ENCODE data around the gene PFDN2. TPM values are rescaled to one million over a fixed set of nuclear protein-coding genes. Genes with fewer than 3 reads are reported as not detected.

The PFDN2 gene, protein sequence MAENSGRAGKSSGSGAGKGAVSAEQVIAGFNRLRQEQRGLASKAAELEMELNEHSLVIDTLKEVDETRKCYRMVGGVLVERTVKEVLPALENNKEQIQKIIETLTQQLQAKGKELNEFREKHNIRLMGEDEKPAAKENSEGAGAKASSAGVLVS
- total RNA-seq = 57.0 TPM

DNA sequence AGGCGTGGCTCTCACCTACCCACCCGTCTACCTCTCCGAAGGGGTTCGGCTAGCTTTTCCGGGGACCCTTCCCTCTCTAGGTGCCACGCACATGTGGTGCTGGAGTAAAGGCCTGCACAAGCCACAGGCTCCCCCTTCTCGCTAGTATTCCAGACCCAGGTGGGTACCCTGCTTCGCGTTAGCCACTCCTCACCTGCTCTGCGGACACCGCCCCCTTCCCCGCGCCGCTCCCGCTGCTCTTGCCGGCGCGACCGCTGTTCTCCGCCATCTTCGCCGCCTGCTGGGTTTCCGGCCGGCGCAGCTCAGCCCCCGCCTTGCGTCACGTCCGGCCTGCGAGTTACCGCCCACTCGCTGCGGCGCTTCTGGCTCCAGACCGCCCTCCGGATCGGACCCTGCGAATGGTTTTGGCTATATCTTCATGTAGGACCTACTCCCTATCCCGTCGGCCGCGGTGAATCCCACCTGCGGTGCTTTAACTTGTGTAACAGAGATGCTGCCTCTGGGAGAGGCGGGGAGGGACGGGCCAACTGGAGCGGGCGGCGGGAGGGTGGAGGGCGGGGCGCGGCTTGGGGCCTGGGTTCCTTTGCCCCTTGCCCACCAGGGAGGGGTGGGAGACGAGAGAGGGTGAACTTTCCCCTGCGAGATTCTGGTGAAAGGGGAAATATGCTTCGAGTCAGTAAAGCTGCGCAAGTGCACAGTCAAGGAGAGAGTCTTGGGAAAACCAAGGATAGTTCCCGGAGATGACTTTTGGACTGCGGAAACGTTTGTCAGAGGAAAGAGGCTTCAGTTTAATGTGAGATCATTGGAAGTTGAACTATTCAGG, at the start of gene PFDN2, which contains the start of gene NIT1:
TSS of gene PFDN2 (minus strand) at position 279 of the 823 bp plus-strand sequence. CDS start at position 268, 11 bp downstream.
TSS of gene NIT1 (plus strand) at position 347 of the 823 bp plus-strand sequence. CDS start at position 419, 72 bp downstream.
- intact Hi-C loops (cut with DNase I) = no loop called here
- ATAC-seq (peak; percentile 96), DNase-seq (ENCODE audit: low spot score) (peak; percentile 93)

DNA sequence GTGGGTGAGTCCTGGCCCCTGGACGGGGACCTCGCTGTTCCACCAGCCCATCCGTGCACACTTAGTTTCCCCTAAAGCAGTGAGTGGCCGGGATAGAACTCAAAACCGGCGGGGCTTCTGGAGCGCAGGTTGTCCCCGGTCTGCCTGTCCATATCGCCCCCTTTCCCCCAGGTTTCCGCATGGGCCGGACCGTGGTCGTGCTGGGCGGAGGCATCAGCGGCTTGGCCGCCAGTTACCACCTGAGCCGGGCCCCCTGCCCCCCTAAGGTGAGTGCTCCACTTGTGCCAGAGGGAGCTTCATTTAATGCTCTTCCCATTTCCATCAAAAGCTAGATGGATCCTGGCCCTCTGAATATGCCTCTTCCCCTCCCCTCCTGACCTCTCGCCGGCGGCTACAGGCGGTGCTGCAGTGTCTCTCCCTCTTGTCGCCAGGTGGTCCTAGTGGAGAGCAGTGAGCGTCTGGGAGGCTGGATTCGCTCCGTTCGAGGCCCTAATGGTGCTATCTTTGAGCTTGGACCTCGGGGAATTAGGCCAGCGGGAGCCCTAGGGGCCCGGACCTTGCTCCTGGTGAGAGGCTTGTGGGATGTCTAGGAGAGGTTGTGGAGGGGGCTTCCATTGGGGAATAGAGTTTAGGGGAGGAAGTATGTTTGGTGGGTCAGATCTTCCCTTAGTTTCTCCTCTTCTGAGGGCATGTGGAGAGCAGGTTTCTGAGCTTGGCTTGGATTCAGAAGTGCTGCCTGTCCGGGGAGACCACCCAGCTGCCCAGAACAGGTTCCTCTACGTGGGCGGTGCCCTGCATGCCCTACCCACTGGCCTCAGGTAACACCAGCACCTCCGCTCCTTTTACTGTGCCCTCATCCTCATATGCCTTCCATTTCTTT, 49.1 kb upstream of the PFDN2 start:
- intact Hi-C loops (cut with DNase I) = no loop called here
- DNase-seq (ENCODE audit: low spot score) (no peak), ATAC-seq (no peak)

DNA sequence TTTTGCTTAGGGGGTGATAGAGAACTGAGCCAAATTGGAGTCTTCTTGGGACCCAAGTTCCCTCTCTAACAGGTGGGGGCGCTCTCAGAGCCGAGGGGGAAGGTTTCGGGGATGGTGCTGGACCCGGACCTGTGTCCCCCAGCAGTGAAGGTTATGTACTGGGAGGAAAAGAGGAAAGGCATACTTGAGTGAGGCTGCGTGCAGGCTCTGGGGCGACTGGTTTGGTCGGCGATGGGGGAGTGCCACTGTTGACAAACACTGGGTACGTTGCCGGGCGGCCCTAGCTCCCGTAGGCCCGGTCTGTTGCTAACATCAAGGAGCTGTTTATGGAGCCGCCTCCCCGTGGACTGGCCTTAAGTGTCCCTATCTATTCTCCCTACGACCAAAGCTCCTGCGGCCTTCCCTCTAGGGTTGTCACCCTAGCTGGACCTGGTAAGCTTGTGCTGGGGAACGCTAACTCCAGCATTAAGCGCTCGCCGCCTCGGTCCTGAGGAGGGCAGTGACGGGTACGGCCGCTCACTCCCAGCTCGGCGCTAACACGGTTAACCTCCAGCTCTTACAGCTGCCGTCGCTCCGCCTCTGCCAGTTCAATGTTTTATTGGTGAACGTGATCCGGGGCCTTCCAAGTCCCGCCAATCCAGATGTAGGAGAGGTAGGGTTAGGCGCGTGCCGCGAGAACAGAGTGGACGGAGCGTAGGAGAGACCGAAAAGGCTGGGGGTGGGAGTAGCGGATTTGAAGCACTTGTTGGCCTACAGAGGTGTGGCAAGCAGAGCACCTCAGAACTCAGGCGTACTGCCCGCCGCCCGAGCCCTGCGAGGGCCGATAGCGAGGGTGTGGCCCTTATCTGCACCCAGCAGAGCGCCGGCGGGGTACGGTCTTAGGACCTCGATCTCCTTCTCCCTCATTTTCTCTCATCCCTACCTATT, 48.2 kb upstream of the PFDN2 start, which contains the start of gene PPOX:
TSS of gene PPOX (plus strand) at position 685 of the 927 bp plus-strand sequence. CDS start 422 bp downstream, outside the sequence.
- ATAC-seq (peak; percentile 98), DNase-seq (ENCODE audit: low spot score) (peak; percentile 96)
- intact Hi-C loops (cut with DNase I) = no loop called here

DNA sequence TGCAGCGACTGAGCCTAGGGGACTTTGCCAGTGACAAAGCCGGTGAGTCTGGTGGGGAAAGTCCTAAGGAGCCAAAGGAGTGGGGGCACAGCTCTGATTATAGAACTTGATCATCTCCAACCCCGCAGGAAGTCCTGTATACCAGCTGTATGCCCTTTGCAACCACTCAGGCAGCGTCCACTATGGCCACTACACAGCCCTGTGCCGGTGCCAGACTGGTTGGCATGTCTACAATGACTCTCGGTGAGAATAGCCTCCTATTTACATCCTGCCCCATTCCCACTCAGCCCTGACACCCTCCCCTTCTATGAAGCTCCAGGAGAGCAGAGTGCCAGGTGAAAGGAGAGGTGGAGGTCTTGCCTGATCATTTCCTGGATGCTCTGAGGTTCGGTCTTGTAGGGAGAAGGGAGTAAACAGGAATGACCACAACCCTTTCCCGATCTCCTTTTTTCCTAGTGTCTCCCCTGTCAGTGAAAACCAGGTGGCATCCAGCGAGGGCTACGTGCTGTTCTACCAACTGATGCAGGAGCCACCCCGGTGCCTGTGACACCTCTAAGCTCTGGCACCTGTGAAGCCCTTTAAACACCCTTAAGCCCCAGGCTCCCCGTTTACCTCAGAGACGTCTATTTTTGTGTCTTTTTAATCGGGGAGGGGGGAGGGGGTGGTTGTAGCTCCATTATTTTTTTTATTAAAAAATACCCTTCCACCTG, 47.2 kb upstream of the PFDN2 start:
- intact Hi-C loops (cut with DNase I) = no loop called here
- ATAC-seq (no peak), DNase-seq (ENCODE audit: low spot score) (no peak)

DNA sequence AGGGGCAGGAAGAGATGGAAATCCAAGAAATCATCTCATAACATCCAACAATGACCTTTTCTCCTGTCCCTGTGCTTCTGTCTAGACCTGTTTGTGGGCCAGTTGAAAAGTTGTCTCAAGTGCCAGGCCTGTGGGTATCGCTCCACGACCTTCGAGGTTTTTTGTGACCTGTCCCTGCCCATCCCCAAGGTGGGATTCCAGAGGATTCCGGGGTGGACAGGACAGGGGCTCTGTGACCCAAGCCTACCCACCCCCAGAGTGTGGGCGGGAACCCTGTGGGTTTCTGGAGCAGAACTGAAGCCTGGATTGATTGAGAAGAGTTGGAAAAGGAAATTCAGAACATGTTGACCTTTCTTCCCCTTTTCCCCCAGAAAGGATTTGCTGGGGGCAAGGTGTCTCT, 46.0 kb upstream of the PFDN2 start:
- intact Hi-C loops (cut with DNase I) = no loop called here
- DNase-seq (ENCODE audit: low spot score) = no peak
- ATAC-seq = no peak

DNA sequence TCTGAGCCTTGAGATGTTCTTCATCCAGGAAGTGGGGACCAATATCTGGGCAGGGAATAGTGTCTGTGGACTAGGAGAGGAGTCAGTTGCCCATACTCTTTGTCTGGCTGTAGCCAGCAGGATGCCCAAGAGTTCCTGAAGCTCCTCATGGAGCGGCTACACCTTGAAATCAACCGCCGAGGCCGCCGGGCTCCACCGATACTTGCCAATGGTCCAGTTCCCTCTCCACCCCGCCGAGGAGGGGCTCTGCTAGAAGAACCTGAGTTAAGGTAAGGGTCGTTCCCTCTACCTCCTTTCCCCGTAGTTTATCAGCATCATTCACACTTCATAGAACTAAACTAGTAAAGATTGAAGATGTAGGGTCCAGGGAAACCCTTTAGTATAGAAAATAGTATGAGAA, 45.0 kb upstream of the PFDN2 start:
- DNase-seq (ENCODE audit: low spot score) = no peak
- intact Hi-C loops (cut with DNase I) = no loop called here
- no peak for ATAC-seq

DNA sequence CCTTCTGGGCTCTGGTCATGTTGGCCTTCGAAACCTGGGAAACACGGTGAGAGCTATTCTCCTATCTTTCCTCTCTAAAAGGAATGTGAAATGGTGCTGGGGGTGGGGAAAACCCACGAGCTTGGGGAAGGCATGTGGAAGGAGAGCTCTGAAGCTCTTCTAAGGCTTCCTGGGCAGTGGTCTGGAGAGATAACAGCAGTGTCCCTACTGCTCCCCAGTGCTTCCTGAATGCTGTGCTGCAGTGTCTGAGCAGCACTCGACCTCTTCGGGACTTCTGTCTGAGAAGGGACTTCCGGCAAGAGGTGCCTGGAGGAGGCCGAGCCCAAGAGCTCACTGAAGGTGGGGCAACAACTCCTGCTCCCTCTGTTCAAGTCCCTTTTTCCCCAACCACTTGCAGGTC, 44.2 kb upstream of the PFDN2 start:
- intact Hi-C loops (cut with DNase I) = no loop called here
- no peak for DNase-seq (ENCODE audit: low spot score)
- no peak for ATAC-seq

DNA sequence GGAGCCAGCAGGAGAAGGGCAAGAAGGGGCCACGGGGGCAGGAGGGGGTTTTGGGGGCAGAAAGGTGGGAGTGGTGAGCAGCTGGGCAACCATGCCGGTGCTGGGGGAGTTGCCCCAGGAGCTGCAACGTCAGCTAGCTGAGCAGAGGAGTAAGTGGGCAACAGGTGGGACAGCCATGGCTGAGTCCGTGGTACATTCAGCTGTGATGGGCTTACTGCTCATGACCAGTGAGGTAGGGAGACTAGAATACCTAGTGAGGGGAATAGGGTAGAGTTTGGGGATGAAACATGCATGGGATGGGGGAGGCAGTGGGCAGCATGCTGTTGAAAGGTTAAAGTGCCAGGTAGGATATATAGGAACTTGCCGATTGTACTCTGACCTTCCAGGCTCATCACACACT, 43.8 kb upstream of the PFDN2 start:
- intact Hi-C loops (cut with DNase I) = no loop called here
- ATAC-seq (no peak), DNase-seq (ENCODE audit: low spot score) (no peak)

DNA sequence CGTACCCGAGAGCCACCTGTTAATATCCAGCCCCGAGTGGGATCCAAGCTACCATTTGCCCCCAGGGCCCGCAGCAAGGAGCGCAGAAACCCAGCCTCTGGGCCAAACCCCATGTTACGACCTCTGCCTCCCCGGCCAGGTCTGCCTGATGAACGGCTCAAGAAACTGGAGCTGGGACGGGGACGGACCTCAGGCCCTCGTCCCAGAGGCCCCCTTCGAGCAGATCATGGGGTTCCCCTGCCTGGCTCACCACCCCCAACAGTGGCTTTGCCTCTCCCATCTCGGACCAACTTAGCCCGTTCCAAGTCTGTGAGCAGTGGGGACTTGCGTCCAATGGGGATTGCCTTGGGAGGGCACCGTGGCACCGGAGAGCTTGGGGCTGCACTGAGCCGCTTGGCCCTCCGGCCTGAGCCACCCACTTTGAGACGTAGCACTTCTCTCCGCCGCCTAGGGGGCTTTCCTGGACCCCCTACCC, 42.9 kb upstream of the PFDN2 start:
- intact Hi-C loops (cut with DNase I) = no loop called here
- DNase-seq (ENCODE audit: low spot score) (no peak), ATAC-seq (no peak)

DNA sequence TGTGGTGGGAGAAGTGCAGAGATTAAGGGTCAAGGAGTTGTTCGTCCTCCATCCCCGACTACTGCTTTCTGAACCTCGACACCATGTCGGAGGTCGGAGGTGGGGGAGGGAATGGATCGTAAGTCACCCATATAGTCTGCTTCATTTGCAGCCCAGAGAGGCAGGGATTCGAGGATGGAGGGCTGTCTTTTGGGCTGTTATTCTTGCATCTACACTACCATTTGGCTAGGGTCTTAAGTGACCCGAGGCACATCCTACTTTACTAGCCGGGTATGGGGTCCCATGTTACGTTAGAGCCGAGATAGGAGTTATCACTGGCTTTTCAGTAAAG, 42.0 kb upstream of the PFDN2 start:
- intact Hi-C loops (cut with DNase I) = no loop called here
- ATAC-seq (no peak), DNase-seq (ENCODE audit: low spot score) (no peak)

DNA sequence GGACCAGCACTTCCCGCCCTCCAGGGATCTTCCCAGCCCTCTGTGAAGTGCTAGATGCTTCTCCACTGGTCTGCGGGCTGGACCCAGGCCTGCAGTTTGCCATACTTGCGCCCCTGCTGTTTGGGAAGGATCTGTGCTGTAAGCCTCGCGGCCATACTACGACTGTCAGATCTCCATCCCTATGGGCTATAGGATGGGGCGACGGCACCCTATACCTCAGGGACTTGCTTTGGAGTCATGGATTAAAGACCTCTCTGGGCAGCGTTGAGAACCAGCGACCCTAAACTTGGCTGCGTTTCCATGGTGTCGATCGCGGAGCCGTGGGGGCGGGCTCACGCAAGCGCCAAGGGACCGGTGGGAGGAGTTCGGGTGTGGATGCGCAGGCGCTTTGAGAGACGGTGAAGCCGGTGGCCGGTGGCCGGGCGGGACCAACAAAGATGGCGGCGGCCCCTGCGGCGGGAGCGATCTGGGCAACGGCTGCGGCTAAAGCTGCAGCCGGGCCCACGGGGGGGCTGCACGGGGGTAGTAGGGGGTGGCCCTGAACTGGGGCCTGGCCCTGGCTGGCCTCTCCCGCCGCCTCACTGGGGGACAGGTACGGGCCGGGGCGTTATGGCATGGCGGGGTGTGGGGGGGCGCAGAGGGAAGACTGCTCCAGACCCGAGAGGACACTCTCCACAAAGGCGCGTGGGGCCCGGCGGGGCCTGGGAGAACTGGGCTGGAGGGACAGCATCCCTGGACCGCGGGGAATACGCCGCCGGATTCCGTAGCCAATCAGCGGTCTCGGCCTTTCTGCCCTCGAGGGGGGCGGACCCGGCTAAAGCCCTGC, 41.5 kb upstream of the PFDN2 start, which contains the start of gene USP21:
TSS of gene USP21 (plus strand) at position 414 of the 826 bp plus-strand sequence. CDS start 1,141 bp downstream, outside the sequence.
- intact Hi-C loops (cut with DNase I) = no loop called here
- ATAC-seq (peak; percentile 97), DNase-seq (ENCODE audit: low spot score) (peak; percentile 96)

DNA sequence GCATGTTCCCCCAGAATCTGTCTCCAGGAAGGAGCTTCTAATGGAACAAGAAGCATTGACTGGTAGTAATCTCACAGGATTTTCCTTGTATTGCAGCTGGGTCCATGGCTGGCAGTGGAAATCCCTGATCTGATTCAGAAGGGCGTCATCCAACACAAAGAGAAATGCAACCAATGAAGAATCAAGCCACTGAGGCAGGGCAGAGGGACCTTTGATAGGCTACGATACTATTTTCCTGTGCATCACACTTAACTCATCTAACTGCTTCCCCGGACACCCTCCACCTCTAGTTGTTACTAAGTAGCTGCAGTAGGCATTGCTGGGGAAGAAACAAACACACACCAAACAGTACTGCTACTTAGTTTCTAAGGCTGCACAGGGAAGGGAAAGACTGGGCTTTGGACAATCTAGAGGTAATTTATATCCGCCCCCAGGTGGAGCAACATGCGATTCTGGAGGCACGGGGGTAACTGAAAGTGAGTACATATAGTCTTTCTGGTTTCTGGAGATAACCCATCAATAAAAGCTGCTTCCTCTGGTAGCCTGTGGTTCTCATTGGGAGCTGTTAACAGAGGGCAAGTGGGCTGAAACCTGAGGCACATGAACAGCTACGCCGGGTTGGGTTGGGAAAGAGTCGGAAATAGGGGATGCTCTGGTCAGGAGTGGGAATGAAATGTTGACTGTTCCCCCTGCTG, 40.6 kb upstream of the PFDN2 start:
- no peak for ATAC-seq
- intact Hi-C loops (cut with DNase I) = no loop called here
- DNase-seq (ENCODE audit: low spot score) = no peak

DNA sequence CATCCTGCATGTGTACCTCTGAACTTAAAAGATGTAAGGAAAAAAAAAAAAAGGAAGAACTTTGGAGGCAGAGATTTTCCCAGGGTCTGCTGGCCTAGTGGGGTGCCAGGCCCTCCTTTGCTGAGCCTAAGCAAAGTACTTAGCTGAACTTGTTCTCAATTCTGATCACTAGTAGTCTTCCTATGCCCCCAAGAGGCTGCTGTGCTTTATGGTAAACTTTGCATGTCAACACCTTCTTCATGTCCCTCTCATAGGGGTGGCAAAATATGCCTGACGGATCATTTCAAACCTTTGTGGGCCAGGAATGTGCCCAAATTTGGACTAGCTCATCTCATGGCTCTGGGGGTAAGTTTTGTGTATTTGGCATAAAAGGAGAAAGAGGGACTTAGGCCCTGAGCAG, 40.0 kb upstream of the PFDN2 start:
- DNase-seq (ENCODE audit: low spot score) (no peak), ATAC-seq (no peak)
- intact Hi-C loops (cut with DNase I) = no loop called here

DNA sequence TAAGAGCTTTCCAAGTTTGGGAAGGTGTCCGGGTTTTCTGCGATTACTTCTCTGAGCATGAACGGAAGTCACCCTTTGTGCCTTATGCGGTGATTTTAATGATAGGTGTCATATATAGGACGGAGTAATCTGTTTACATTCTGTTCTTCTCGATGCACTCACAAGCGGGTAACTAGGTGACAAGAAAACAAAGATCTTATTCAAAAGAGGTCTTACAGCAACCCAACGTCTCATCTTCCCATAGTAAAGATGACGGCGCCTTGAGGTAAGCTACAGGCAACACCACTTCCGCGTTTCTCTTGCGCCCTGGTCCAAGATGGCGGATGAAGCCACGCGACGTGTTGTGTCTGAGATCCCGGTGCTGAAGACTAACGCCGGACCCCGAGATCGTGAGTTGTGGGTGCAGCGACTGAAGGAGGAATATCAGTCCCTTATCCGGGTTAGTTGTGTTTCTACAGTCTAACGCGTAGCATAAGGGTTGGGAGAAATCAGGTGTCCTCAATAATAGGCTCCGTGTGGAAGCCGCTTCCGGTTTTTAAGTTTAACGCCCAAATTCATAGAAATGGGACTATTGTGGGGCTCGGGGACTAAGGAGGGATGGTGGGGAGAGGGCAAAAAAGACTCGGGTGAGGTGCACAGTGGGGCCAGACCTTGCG, 36.0 kb upstream of the PFDN2 start, which contains the start of gene UFC1:
TSS of gene UFC1 (plus strand) at position 297 of the 656 bp plus-strand sequence. CDS start at position 317, 20 bp downstream.
- intact Hi-C loops (cut with DNase I) = no loop called here
- peak; percentile 87 for DNase-seq (ENCODE audit: low spot score)
- peak; percentile 96 for ATAC-seq

DNA sequence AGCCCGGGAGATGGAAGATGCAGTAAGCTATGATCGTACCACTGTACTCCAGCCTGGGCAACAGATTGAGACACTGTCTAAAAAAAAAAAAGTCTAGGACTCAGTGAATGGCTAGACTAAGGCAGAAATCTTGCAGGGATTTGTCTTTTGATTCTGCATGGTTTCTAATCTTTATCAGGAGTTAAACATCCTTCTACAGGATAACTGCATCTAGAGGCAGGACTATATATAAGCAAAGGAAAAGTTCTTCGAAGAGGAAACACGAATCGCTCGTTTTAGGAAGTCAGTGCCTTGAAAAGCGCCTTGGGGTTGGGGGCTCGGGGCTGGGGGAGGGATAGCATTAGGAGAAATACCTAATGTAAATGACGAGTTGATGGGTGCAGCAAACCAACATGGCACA, 35.3 kb upstream of the PFDN2 start:
- intact Hi-C loops (cut with DNase I) = no loop called here
- DNase-seq (ENCODE audit: low spot score) (no peak), ATAC-seq (no peak)

DNA sequence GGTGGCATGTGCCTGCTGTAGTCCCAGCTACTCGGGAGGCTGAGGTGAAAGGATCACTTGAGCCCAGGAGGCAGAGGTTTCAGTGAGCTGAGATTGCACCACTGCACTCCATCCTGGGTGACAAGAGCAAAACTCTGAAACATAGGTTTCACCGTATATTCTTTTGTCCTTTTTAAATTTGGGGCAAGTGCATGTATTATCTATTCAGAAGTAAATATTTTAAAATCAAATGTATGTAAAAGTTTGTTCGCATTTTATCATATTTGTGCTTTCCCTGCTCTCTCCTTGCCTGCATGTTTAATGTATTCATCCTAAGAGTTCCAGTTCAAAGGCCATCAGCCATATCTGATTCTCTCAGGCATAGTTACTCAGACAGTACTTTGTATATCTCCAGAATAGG, 28.0 kb upstream of the PFDN2 start:
- ATAC-seq (no peak), DNase-seq (ENCODE audit: low spot score) (no peak)
- intact Hi-C loops (cut with DNase I) = no loop called here

All from sciatic nerve (tissue), 2 donors.